HEK293 (cell line): Measurements from ENCODE around the gene HMG20B.

Experiments used
- CTCF ChIA-PET: fragments of 350-600 bp; formaldehyde crosslinking; extraction: SDS; loops from one replicate; lab custom pipeline; 2021; ENCODE audit warnings: antibody characterized with exemption; lab: Yijun Ruan, JAX
- POLR2A ChIA-PET: fragments of 300-600 bp; formaldehyde crosslinking; extraction: SDS; loops from one replicate; lab custom pipeline; 2020; ENCODE audit warnings: antibody characterized with exemption, inconsistent platforms; lab: Yijun Ruan, JAX
- H3K27ac ChIP-seq: fragments of 200-500 bp; sonication (Bioruptor generic); 2 replicates; pipeline ENCODE4 v1.5.1; 2014; ENCODE audit warnings: low read depth, low read length, control low read depth, inconsistent platforms; ENCODE audit errors: extremely low read depth
- H3K36me3 ChIP-seq, 2 experiments: fragments of 200-500 bp in 1 of 2; sonication (Bioruptor generic) in 1 of 2; 1 replicate in 1 of 2; 2 replicates in 1 of 2; pipeline ENCODE4 v1.5.1; 2014 to 2017; ENCODE audit warnings: inconsistent platforms in 2 of 2, low read length in 2 of 2; ENCODE audit not compliant: control insufficient read depth in 2 of 2, insufficient read depth in 1 of 2
- H3K4me1 ChIP-seq: fragments of 200-500 bp; sonication (Bioruptor generic); 2 replicates; pipeline ENCODE4 v1.5.1; 2014; ENCODE audit warnings: mild to moderate bottlenecking, low read length, inconsistent platforms; ENCODE audit not compliant: control insufficient read depth, insufficient read depth
- H3K4me3 ChIP-seq: 2 replicates; pipeline ENCODE4 v1.5.1; 2011; ENCODE audit warnings: low read depth, mild to moderate bottlenecking, control low read depth, low read length, moderate library complexity
- H3K9me3 ChIP-seq: fragments of 200-500 bp; sonication (Bioruptor generic); 2 replicates; pipeline ENCODE4 v1.5.1; 2014; ENCODE audit warnings: low read depth, low read length, inconsistent platforms; ENCODE audit not compliant: control insufficient read depth, insufficient read depth
- HOXA7 ChIP-seq: sonication (generic); formaldehyde crosslinking; IDR thresholded peaks from 2 replicates; pipeline ENCODE4 v1.8.1; 2022; ENCODE audit warnings: missing genetic modification reagents, borderline replicate concordance
- KLF16 ChIP-seq: fragments of 450-650 bp; formaldehyde crosslinking; IDR thresholded peaks from 2 replicates; pipeline ENCODE4 v1.5.1; 2017; ENCODE audit warnings: missing biosample characterization, missing genetic modification characterization
- OSR2 ChIP-seq: fragments of 450-650 bp; formaldehyde crosslinking; IDR thresholded peaks from 2 replicates; pipeline ENCODE4 v1.5.1; 2016; ENCODE audit warnings: missing biosample characterization, missing genetic modification characterization
- RBAK ChIP-seq: fragments of 450-650 bp; formaldehyde crosslinking; IDR thresholded peaks from 2 replicates; pipeline ENCODE4 v1.5.1; 2016; ENCODE audit warnings: missing biosample characterization, missing genetic modification characterization
- REPIN1 ChIP-seq: fragments of 450-650 bp; formaldehyde crosslinking; IDR thresholded peaks from 2 replicates; pipeline ENCODE4 v1.5.1; 2017; ENCODE audit warnings: missing biosample characterization, missing genetic modification characterization, low read depth
- WT1 ChIP-seq: fragments of 450-650 bp; formaldehyde crosslinking; IDR thresholded peaks from 2 replicates; pipeline ENCODE4 v1.5.1; 2016; ENCODE audit warnings: missing biosample characterization, missing genetic modification characterization
- YY2 ChIP-seq: fragments of 450-650 bp; formaldehyde crosslinking; IDR thresholded peaks from 2 replicates; pipeline ENCODE4 v1.5.1; 2016; ENCODE audit warnings: missing biosample characterization, missing genetic modification characterization
- ZBTB26 ChIP-seq: fragments of 450-650 bp; formaldehyde crosslinking; optimal IDR thresholded peaks from 2 replicates; pipeline ENCODE3; 2016; ENCODE audit warnings: missing biosample characterization, mild to moderate bottlenecking, missing genetic modification characterization
- ZBTB6 ChIP-seq: fragments of 450-650 bp; formaldehyde crosslinking; IDR thresholded peaks from 2 replicates; pipeline ENCODE4 v1.5.1; 2017; ENCODE audit warnings: missing biosample characterization, missing genetic modification characterization
- ZFP69B ChIP-seq: fragments of 450-650 bp; formaldehyde crosslinking; IDR thresholded peaks from 2 replicates; pipeline ENCODE4 v1.5.1; 2016; ENCODE audit warnings: missing biosample characterization, missing genetic modification characterization
- ZNF174 ChIP-seq: fragments of 450-650 bp; formaldehyde crosslinking; IDR thresholded peaks from 2 replicates; pipeline ENCODE4 v1.5.0; 2017; ENCODE audit warnings: missing biosample characterization, mild to moderate bottlenecking, missing genetic modification characterization
- ZNF23 ChIP-seq: fragments of 450-650 bp; formaldehyde crosslinking; IDR thresholded peaks from 2 replicates; pipeline ENCODE4 v1.5.1; 2016; ENCODE audit warnings: missing biosample characterization, missing genetic modification characterization, borderline replicate concordance
- ZNF239 ChIP-seq: fragments of 450-650 bp; formaldehyde crosslinking; IDR thresholded peaks from 2 replicates; pipeline ENCODE4 v1.5.1; 2016; ENCODE audit warnings: missing biosample characterization, missing genetic modification characterization
- ZNF266 ChIP-seq: fragments of 450-650 bp; formaldehyde crosslinking; IDR thresholded peaks from 2 replicates; pipeline ENCODE4 v1.5.1; 2016; ENCODE audit warnings: missing biosample characterization, missing genetic modification characterization, low read depth
- ZNF280C ChIP-seq: fragments of 450-650 bp; formaldehyde crosslinking; IDR thresholded peaks from 2 replicates; pipeline ENCODE4 v1.5.1; 2016; ENCODE audit warnings: missing biosample characterization, missing genetic modification characterization
- ZNF292 ChIP-seq: fragments of 450-650 bp; formaldehyde crosslinking; IDR thresholded peaks from 2 replicates; pipeline ENCODE4 v1.5.1; 2016; ENCODE audit warnings: low read depth, missing biosample characterization, missing genetic modification characterization, borderline replicate concordance
- ZNF302 ChIP-seq: fragments of 450-650 bp; formaldehyde crosslinking; IDR thresholded peaks from 2 replicates; pipeline ENCODE4 v1.5.1; 2016; ENCODE audit warnings: missing biosample characterization, missing genetic modification characterization, low read depth
- ZNF335 ChIP-seq: fragments of 450-650 bp; formaldehyde crosslinking; conservative IDR thresholded peaks from 2 replicates; pipeline ENCODE4 v1.5.1; 2016; ENCODE audit warnings: missing biosample characterization, missing genetic modification characterization
- ZNF341 ChIP-seq: fragments of 450-650 bp; formaldehyde crosslinking; IDR thresholded peaks from 2 replicates; pipeline ENCODE4; 2016; ENCODE audit warnings: low read depth, missing biosample characterization, missing genetic modification characterization
- ZNF354C ChIP-seq: fragments of 450-650 bp; formaldehyde crosslinking; IDR thresholded peaks from 2 replicates; pipeline ENCODE4 v1.5.1; 2016; ENCODE audit warnings: missing biosample characterization, missing genetic modification characterization, low read depth, borderline replicate concordance
- ZNF398 ChIP-seq: fragments of 450-650 bp; formaldehyde crosslinking; IDR thresholded peaks from 2 replicates; pipeline ENCODE4 v1.5.1; 2017; ENCODE audit warnings: missing biosample characterization, missing genetic modification characterization
- ZNF423 ChIP-seq: fragments of 450-650 bp; formaldehyde crosslinking; IDR thresholded peaks from 2 replicates; pipeline ENCODE4 v1.5.1; 2016; ENCODE audit warnings: missing biosample characterization, missing genetic modification characterization
- ZNF501 ChIP-seq: fragments of 450-650 bp; formaldehyde crosslinking; IDR thresholded peaks from 2 replicates; pipeline ENCODE4 v1.5.1; 2016; ENCODE audit warnings: missing biosample characterization, missing genetic modification characterization
- ZNF521 ChIP-seq: fragments of 450-650 bp; formaldehyde crosslinking; IDR thresholded peaks from 2 replicates; pipeline ENCODE4 v1.5.1; 2017; ENCODE audit warnings: missing biosample characterization, mild to moderate bottlenecking, missing genetic modification characterization
- ZNF548 ChIP-seq: fragments of 450-650 bp; formaldehyde crosslinking; IDR thresholded peaks from 2 replicates; pipeline ENCODE4 v1.5.1; 2016; ENCODE audit warnings: missing biosample characterization, missing genetic modification characterization
- ZNF585B ChIP-seq: fragments of 450-650 bp; formaldehyde crosslinking; IDR thresholded peaks from 2 replicates; pipeline ENCODE4 v1.5.1; 2016; ENCODE audit warnings: missing biosample characterization, missing genetic modification characterization
- ZNF600 ChIP-seq: fragments of 450-650 bp; formaldehyde crosslinking; IDR thresholded peaks from 2 replicates; pipeline ENCODE4 v1.5.1; 2016; ENCODE audit warnings: missing biosample characterization, missing genetic modification characterization
- ZNF692 ChIP-seq: fragments of 450-650 bp; formaldehyde crosslinking; IDR thresholded peaks from 2 replicates; pipeline ENCODE4 v1.5.1; 2016; ENCODE audit warnings: missing biosample characterization, missing genetic modification characterization
- ZNF843 ChIP-seq: fragments of 450-650 bp; formaldehyde crosslinking; IDR thresholded peaks from 2 replicates; pipeline ENCODE4 v1.5.1; 2016; ENCODE audit warnings: missing biosample characterization, missing genetic modification characterization
- ZSCAN30 ChIP-seq: fragments of 450-650 bp; IDR thresholded peaks from 2 replicates; pipeline ENCODE4 v1.5.1; 2018; ENCODE audit warnings: missing biosample characterization, mild to moderate bottlenecking, missing genetic modification characterization, moderate library complexity

Gene HMG20B

GRCh38 chr19:3557461-3558248 lies 15.1 kb upstream of the HMG20B start, which contains the start of gene MFSD12:
Gene MFSD12 (minus strand): TSS chr19:3557586. CDS start chr19:3557403, 183 bp downstream.
- Histone ChIP-seq H3K4me1 (0 out of 2 replicates have a peak, but pooled peaks cover 2% of the 10 kb centered on the region), H3K27ac (peak within 1 kb of the TSS; percentile 42; the same call in 1 of the 2 replicates)
- no peak; the same call in 1 of the 2 replicates for TF ChIP-seq ZSCAN30
- peak; percentile 70; the same call in 1 of the 2 replicates for TF ChIP-seq REPIN1
- peak; percentile 92 for TF ChIP-seq ZBTB26 (tag by site-specific recombination)
- TF ChIP-seq ZNF423 (tag by site-specific recombination): no peak
- TF ChIP-seq ZNF843 (tag by site-specific recombination): peak; percentile 59; the same call in 1 of the 2 replicates
- peak; percentile 99 for TF ChIP-seq ZNF335 (tag by site-specific recombination)
- no peak for TF ChIP-seq ZNF23 (tag by site-specific recombination)
- no peak for TF ChIP-seq ZNF174
- no peak for TF ChIP-seq RBAK
- TF ChIP-seq ZFP69B: peak; percentile 79
- TF ChIP-seq ZNF280C (tag by site-specific recombination): no peak
- 0 out of 2 replicates have a peak, but pooled peaks have one; percentile 17 for TF ChIP-seq ZBTB6 (tag by site-specific recombination)
- no peak for TF ChIP-seq ZNF548 (tag by site-specific recombination)
- no peak for TF ChIP-seq ZNF302 (tag by site-specific recombination)
- peak; percentile 46; the same call in 1 of the 2 replicates for TF ChIP-seq ZNF501
- TF ChIP-seq KLF16 (tag by site-specific recombination): peak; percentile 96
- no peak for TF ChIP-seq ZNF266 (tag by site-specific recombination)
- TF ChIP-seq OSR2 (tag by site-specific recombination): no peak
- peak; percentile 49; the same call in 1 of the 2 replicates for TF ChIP-seq ZNF600 (tag by site-specific recombination)
- TF ChIP-seq YY2 (tag by site-specific recombination): peak; percentile 48; the same call in 1 of the 2 replicates
- no peak for TF ChIP-seq ZNF521
- TF ChIP-seq ZNF341 (tag by site-specific recombination): no peak
- no peak for TF ChIP-seq ZNF239 (tag by site-specific recombination)
- no peak for TF ChIP-seq ZNF292 (tag by site-specific recombination)
- peak; percentile 92 for TF ChIP-seq ZNF692
- TF ChIP-seq HOXA7 (CRISPR knock-in tag): no peak
- TF ChIP-seq ZNF585B (tag by site-specific recombination): no peak
- TF ChIP-seq ZNF398: no peak
- no peak for TF ChIP-seq ZNF354C (tag by site-specific recombination)
- peak; percentile 73 for TF ChIP-seq WT1

More at GRCh38 chr19:3557461-3558248, 15.1 kb upstream of the HMG20B start, which contains the start of gene MFSD12:
- H3K36me3 ChIP-seq: no peaks in the 10 kb centered on the region; a peak in 1 of 3 replicates
- POLR2A ChIA-PET: interaction anchor here (0.8 to 1.4 kb wide), 4 partner anchors 10 to 205 kb away, joined by 3 to 4 read pairs (median 4); partner anchors contain the start of gene MRPL54
- CTCF ChIA-PET: interaction anchor here (0.6 to 1.5 kb wide), 5 partner anchors 9 to 18 kb away, joined by 3 to 6 read pairs (median 3); no protein-coding TSS in a partner anchor
- H3K9me3 ChIP-seq: no peaks in the 10 kb centered on the region
- H3K4me3 ChIP-seq: peak within 1 kb of the TSS; percentile 85
